Pancreas (tissue), 10 donors: Measurements from ENCODE around the gene ADARB1. TPM values are rescaled to one million over a fixed set of nuclear protein-coding genes. Genes with fewer than 3 reads are reported as not detected.

ENCODE experiments used
- ATAC-seq, 4 donors: fragments of 200-7000 bp; cut with Tn5 transposase; one replicate each; pipeline versions ENCODE4 v1.8.0 to v1.9.1; 2020; ENCODE audit warnings: mild to moderate bottlenecking in 4 of 4, moderate library complexity in 4 of 4
- DNase-seq, 6 donors: peaks; one replicate each; pipeline ENCODE4 v3.0.0-alpha.2; 2020
- FAIRE-seq: peaks from 2 replicates; lab custom pipeline; 2012; peaks lifted over from hg19 to GRCh38; lab: Jason Lieb, UNC
- H3K27ac ChIP-seq, 4 donors: fragments of 200-600 bp; sonication (generic); 1 replicate in 3 of 4; 2 replicates in 1 of 4; pipeline versions ENCODE4 v1.5.0 to v1.8.0; 2020
- H3K27me3 ChIP-seq, 4 donors: fragments of 200-600 bp; one replicate each; pipeline ENCODE4 v1.8.0; 2021
- H3K36me3 ChIP-seq, 3 donors: fragments of 200-600 bp; sonication (generic) in 1 of 3; one replicate each; pipeline versions ENCODE4 v1.5.0 to v1.8.0; 2020 to 2021
- H3K4me1 ChIP-seq, 3 donors: fragments of 200-600 bp; one replicate each; pipeline ENCODE4 v1.8.0; 2021
- H3K4me3 ChIP-seq, 4 donors: fragments of 200-600 bp; sonication (generic) in 2 of 4; one replicate each; pipeline versions ENCODE4 v1.5.0 to v1.8.0; 2020 to 2021
- H3K9me3 ChIP-seq, 4 donors: fragments of 200-600 bp; one replicate each; pipeline ENCODE4 v1.8.0; 2021
- CTCF ChIP-seq, 4 donors: fragments of 200-600 bp; sonication (generic) in 3 of 4; IDR thresholded peaks; one replicate each; pipeline versions ENCODE4 v1.5.0 to v1.8.0; 2021; ENCODE audit warnings: antibody characterized with exemption in 4 of 4
- WGBS, 2 donors: extraction: QIAGEN DNeasy Blood & Tissue Kit; methylation state at CpG; one replicate each; pipeline ENCODE4 v1.1.7; 2013; 5-methylcytosine and 5-hydroxymethylcytosine counted together
- intact Hi-C, 3 donors: fragments of 100-400 bp; cut with DNase I; formaldehyde crosslinking; loops; one replicate each; pipeline versions ENCODE4 v1.11.1 to v1.14.2; 2022
- polyA plus RNA-seq, 2 donors: library from polyadenylated mRNA; stranded (reverse); fragments of 200-250 nt; gene quantifications; one replicate each; pipeline ENCODE4 v1.2.3, GENCODE V29; 2013
- total RNA-seq, 6 donors: library from RNA; stranded (reverse); fragmentation: NEBNext Ultra II Directional in 4 of 6; extraction: Animal tissue kit (Norgen Biotek cat#: 25700) in 4 of 6; gene quantifications; one replicate each; pipeline versions ENCODE4 v1.2.1 to v1.2.4, GENCODE V29; 2021 to 2023
- donor health status: healthy with polysubstance abuse.
- donor health status: DM: no; HTN: no; CAD: no; lungs with moderate emphysema.
- donor health status: DM: no; HTN: no; CAD: no.
- donor health status: control.
- donor health status: control.
- donor health status: Bipolar disorder and iron deficiency.
- donor health status: DM: yes; HTN: yes; CAD: no.
- donor health status: DM: no; HTN: no; CAD: no.
- donor health status: DM: no; HTN: no; CAD: no.
- donor health status: DM: yes; HTN: yes; CAD: no.

The ADARB1 gene
- total and polyA plus RNA-seq, 8 donors: 5.4 to 10.1 (median 6.3) TPM

- intact Hi-C loops: no loop called here
- TF ChIP-seq CTCF (IDR thresholded peaks at IDR 0.05): no peak
- no peaks in the 10 kb centered on the region for H3K9me3 ChIP-seq
- ATAC-seq (no peak), FAIRE-seq (no peak), DNase-seq (no peak)
- no peak overlapping the region for H3K27ac ChIP-seq
- 85 to 89% methylated on average over 6 of the region's 6 CpGs for whole genome bisulfite sequencing, 2 donors
- no peaks in the 10 kb centered on the region for H3K27me3 ChIP-seq
- no peaks in the 10 kb centered on the region for H3K4me1 ChIP-seq
- H3K4me3 ChIP-seq: no peak overlapping the region
- H3K36me3 ChIP-seq: no peaks in the 10 kb centered on the region
Measured at GRCh38 chr21:45120975-45121374, 46.6 kb downstream of the ADARB1 start.

GRCh38 chr21:45122030-45122429, 47.6 kb downstream of the ADARB1 start:
- no peak for ATAC-seq
- 82 to 83% methylated on average over 6 of the region's 6 CpGs for WGBS, 2 donors
- intact Hi-C loops: no loop called here

GRCh38 chr21:45122432-45123132, 48.2 kb downstream of the ADARB1 start:
- no peak for TF ChIP-seq CTCF (IDR thresholded peaks at IDR 0.05)
- no peaks in the 10 kb centered on the region for H3K36me3 ChIP-seq
- H3K4me3 ChIP-seq: no peak overlapping the region
- no peaks in the 10 kb centered on the region for H3K4me1 ChIP-seq
- no peak for ATAC-seq
- no peaks in the 10 kb centered on the region for H3K9me3 ChIP-seq
- intact Hi-C loops: no loop called here
- WGBS, 2 donors: 78 to 87% methylated on average over 10 of the region's 10 CpGs
- no peak overlapping the region for H3K27ac ChIP-seq
- H3K27me3 ChIP-seq: no peaks in the 10 kb centered on the region
- DNase-seq: no peak
- no peak for FAIRE-seq

More at GRCh38 chr21:45122030-45122429, 47.6 kb downstream of the ADARB1 start:
- H3K4me1 ChIP-seq: no peaks in the 10 kb centered on the region
- H3K9me3 ChIP-seq: no peaks in the 10 kb centered on the region
- no peaks in the 10 kb centered on the region for H3K36me3 ChIP-seq
- no peak overlapping the region for H3K4me3 ChIP-seq
- no peak overlapping the region for H3K27ac ChIP-seq
- no peaks in the 10 kb centered on the region for H3K27me3 ChIP-seq
- DNase-seq (no peak), FAIRE-seq (no peak)
- no peak for TF ChIP-seq CTCF (IDR thresholded peaks at IDR 0.05)

GRCh38 chr21:45123440-45123839, 49.1 kb downstream of the ADARB1 start:
- Histone ChIP-seq H3K4me3 (no peak overlapping the region), H3K4me1 (no peaks in the 10 kb centered on the region), H3K27me3 (no peaks in the 10 kb centered on the region), H3K36me3 (no peaks in the 10 kb centered on the region), H3K9me3 (no peaks in the 10 kb centered on the region), H3K27ac (no peak overlapping the region)
- intact Hi-C loops: no loop called here
- 74 to 81% methylated on average over 6 of the region's 6 CpGs for WGBS, 2 donors
- no peak for DNase-seq
- no peak for FAIRE-seq
- TF ChIP-seq CTCF (IDR thresholded peaks at IDR 0.05): no peak
- no peak for ATAC-seq

- WGBS, 2 donors: 85 to 92% methylated on average over 6 of the region's 6 CpGs
Measured at GRCh38 chr21:45124596-45124995, 50.2 kb downstream of the ADARB1 start.

More at GRCh38 chr21:45124596-45124995, 50.2 kb downstream of the ADARB1 start:
- no peak for TF ChIP-seq CTCF (IDR thresholded peaks at IDR 0.05)
- Histone ChIP-seq H3K4me1 (no peaks in the 10 kb centered on the region), H3K9me3 (no peaks in the 10 kb centered on the region), H3K36me3 (no peaks in the 10 kb centered on the region), H3K27me3 (no peaks in the 10 kb centered on the region), H3K4me3 (no peak overlapping the region), H3K27ac (no peak overlapping the region)
- intact Hi-C loops: no loop called here
- no peak for FAIRE-seq
- ATAC-seq: no peak
- DNase-seq: no peak
